Kidney epithelial cell (primary cell): Measurements from ENCODE around the gene PEX11B. TPM values are rescaled to one million over a fixed set of nuclear protein-coding genes. Genes with fewer than 3 reads are reported as not detected.

Experiments used
- DNase-seq: peaks from one replicate; pipeline ENCODE4 v3.0.0-alpha.2; 2010; ENCODE audit warnings: low read depth
- H3K27me3 ChIP-seq: 2 replicates; pipeline ENCODE4 v1.6.0; 2011; ENCODE audit warnings: low read length; ENCODE audit not compliant: control insufficient read depth, insufficient read depth
- H3K36me3 ChIP-seq: 2 replicates; pipeline ENCODE4 v1.5.1; 2011; ENCODE audit warnings: low read length; ENCODE audit not compliant: control insufficient read depth, insufficient read depth
- H3K4me3 ChIP-seq: 2 replicates; pipeline ENCODE4 v1.5.1; 2011; ENCODE audit warnings: low read depth, mild to moderate bottlenecking, control low read depth, low read length
- total RNA-seq: library from RNA; depleted of rRNA; stranded (reverse); fragments of >200 nt; gene quantifications from 2 replicates; pipeline ENCODE4 v1.2.3, GENCODE V29; 2015
- TF ChIP-seq, protein P1 (sequence below): IDR thresholded peaks from 2 replicates; pipeline ENCODE4 v1.5.1; 2011; ENCODE audit warnings: mild to moderate bottlenecking, moderate library complexity, low read length, control low read depth, inconsistent platforms; ENCODE audit not compliant: insufficient read depth, poor library complexity, severe bottlenecking

Gene PEX11B
- total RNA-seq, 1 donor from 2014 or later: 31.2 TPM

DNA sequence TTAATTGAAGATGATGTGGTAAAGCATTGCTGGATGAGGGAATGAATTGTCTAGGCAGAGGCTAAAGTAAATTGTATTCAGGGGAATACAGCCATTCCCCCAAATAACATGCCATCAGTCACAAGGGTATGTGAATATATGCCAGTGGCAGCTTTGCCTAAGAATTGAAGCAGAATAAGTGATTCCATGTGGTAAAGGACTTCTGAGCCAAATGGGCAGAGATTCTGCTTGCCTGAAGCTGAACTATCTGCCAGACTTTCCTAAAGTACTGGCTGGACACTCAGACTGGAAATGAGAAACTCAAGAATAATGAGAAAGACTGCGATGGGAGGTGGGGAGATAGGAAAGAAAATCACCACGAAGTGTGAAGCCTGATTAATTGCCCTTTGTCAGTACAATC lies 36.9 kb upstream of the PEX11B start:
- no peak for DNase-seq
- no peak overlapping the region for H3K4me3 ChIP-seq
- H3K36me3 ChIP-seq: peaks cover 1% of the 10 kb centered on the region
- TF ChIP-seq, protein P1, sequence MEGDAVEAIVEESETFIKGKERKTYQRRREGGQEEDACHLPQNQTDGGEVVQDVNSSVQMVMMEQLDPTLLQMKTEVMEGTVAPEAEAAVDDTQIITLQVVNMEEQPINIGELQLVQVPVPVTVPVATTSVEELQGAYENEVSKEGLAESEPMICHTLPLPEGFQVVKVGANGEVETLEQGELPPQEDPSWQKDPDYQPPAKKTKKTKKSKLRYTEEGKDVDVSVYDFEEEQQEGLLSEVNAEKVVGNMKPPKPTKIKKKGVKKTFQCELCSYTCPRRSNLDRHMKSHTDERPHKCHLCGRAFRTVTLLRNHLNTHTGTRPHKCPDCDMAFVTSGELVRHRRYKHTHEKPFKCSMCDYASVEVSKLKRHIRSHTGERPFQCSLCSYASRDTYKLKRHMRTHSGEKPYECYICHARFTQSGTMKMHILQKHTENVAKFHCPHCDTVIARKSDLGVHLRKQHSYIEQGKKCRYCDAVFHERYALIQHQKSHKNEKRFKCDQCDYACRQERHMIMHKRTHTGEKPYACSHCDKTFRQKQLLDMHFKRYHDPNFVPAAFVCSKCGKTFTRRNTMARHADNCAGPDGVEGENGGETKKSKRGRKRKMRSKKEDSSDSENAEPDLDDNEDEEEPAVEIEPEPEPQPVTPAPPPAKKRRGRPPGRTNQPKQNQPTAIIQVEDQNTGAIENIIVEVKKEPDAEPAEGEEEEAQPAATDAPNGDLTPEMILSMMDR: no peak
- H3K27me3 ChIP-seq: no peaks in the 10 kb centered on the region

DNA sequence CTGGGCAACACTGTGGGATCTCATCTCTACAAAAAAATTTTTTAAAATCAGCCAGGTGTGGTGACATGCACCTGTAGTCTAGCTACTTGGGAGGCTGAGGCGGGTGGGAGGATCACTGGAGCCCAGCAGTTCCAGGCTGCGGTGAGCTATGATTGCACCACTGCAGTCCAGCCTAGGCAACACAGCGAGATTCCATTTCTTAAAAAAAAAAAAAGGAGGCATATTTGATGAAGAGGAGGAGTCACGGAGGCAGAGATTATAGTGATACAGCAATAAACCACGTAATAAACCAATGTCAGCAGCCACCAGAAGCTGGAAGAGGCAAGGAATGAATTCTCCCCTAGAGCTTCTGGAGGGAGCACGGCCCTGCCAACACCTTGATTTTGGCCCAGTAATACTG lies 35.3 kb upstream of the PEX11B start:
- no peak for DNase-seq
- TF ChIP-seq, protein P1: no peak

DNA sequence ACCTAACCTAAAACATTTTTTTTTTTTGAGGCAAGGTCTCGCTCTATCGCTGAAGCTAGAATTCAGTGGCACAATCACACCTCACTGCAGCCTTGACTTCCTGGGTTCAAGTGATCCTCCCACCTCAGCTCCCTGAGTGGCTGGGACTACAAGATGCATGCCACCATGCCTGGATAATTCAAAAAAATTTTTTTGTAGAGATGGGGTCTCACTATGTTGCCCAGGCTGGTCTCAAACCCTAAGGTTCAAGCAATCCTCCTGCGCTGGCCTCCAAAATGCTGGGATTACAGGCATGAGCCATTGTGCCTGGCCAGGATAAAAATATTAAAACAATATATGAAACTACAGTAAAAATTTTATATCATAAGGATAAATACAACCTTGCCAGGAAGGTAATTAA lies 34.4 kb upstream of the PEX11B start:
- no peak for DNase-seq
- Histone ChIP-seq H3K36me3 (peaks cover 1% of the 10 kb centered on the region), H3K4me3 (no peak overlapping the region), H3K27me3 (no peaks in the 10 kb centered on the region)
- TF ChIP-seq, protein P1: no peak

More for the DNA sequence above, 35.3 kb upstream of the PEX11B start:
- Histone ChIP-seq H3K4me3 (no peak overlapping the region), H3K36me3 (peaks cover 1% of the 10 kb centered on the region), H3K27me3 (no peaks in the 10 kb centered on the region)

DNA sequence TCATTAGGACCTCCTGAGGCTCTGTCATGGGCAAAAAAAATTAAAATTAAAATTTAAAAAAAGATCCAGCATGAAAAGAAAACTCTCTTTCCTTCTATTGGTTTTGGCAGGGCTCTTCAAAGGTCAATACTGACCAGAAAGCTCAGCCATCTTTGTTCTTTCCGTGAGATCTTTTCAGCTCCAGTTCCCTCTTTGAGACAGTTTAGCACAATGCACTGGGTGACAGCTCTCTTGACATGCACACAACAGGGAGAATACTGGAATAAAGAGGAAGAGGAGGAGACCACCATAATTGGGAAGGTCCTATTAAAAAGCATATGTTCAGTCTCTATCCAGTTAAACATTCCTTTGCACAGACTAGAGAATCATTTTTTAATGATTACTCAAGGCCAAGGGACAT lies 33.0 kb upstream of the PEX11B start:
- TF ChIP-seq, protein P1: no peak
- H3K27me3 ChIP-seq: no peaks in the 10 kb centered on the region
- DNase-seq: no peak
- peaks cover 1% of the 10 kb centered on the region for H3K36me3 ChIP-seq
- H3K4me3 ChIP-seq: no peak overlapping the region

DNA sequence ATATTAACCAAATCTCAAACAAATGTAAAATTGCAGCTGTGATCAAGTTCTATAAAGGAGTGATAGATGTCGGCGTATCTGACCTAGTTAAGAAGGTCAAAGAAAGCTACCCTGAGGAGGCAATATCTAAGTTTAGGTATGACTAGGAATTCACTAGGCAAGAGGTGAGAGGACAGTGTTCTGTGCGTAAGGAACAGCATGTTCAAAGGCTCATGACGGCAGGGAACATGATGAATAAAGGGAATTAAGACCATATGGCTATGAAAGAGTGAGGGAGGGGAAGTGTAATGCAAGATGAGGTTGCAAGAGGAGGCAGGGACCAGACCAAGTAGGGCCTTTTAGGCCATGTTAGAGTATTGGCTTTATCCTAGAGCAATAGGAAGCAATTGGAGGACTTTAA lies 30.7 kb upstream of the PEX11B start:
- TF ChIP-seq, protein P1: no peak
- Histone ChIP-seq H3K27me3 (no peaks in the 10 kb centered on the region), H3K4me3 (no peak overlapping the region), H3K36me3 (no peaks in the 10 kb centered on the region)
- DNase-seq: no peak

DNA sequence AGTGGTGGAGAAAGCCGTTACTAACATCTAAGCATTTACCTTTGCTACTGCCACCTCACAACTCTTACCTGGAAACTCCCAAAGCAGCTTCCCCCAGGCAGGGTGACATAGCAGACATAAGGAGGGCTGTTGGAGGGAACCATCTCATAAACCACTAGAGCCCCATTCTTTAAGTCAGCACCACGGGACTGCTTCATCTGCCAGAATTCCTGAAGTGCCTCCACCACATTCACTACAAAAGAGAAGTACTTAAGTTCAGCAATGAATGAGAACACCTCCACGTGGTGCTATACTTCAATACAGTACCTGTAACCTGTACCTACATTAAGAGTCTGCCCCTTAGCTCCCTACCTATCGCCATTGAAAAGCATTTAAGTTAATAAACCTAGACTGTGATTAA lies 29.0 kb upstream of the PEX11B start:
- DNase-seq: no peak
- TF ChIP-seq, protein P1: no peak
- Histone ChIP-seq H3K27me3 (no peaks in the 10 kb centered on the region), H3K36me3 (no peaks in the 10 kb centered on the region), H3K4me3 (no peak overlapping the region)
